GM10266 (cell line): ENCODE measurements around the gene PRDX5.

Experiments
- DNase-seq: peaks from one replicate; pipeline ENCODE4 v3.0.0; 2012; ENCODE audit errors: extremely low spot score
- TF ChIP-seq, protein P1 (sequence below): IDR thresholded peaks from 2 replicates; pipeline ENCODE4 v1.5.1; 2012; ENCODE audit warnings: mild to moderate bottlenecking, low read depth; ENCODE audit not compliant: control insufficient read depth, insufficient read depth; ENCODE audit errors: missing control alignments

PRDX5 gene

DNA sequence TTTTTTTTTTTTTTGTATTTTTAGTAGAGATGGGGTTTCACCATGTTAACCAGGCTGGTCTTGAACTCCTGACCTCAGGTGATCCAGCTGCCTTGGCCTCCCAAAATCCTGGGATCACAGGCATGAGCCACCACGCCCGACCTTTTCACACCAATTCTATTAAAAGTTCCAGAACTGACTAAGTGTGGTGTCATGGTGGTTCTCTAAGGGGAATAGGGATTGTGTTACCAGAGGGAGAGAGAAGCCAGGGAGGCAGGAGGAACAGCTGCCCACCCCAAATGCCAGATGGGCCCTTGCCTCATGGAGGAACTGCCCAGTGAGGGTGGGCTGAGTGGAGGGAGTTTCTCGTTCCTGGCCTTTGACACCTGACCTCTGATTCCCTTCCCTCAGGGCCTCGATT, 47.0 kb downstream of the PRDX5 start:
- TF ChIP-seq, protein P1, sequence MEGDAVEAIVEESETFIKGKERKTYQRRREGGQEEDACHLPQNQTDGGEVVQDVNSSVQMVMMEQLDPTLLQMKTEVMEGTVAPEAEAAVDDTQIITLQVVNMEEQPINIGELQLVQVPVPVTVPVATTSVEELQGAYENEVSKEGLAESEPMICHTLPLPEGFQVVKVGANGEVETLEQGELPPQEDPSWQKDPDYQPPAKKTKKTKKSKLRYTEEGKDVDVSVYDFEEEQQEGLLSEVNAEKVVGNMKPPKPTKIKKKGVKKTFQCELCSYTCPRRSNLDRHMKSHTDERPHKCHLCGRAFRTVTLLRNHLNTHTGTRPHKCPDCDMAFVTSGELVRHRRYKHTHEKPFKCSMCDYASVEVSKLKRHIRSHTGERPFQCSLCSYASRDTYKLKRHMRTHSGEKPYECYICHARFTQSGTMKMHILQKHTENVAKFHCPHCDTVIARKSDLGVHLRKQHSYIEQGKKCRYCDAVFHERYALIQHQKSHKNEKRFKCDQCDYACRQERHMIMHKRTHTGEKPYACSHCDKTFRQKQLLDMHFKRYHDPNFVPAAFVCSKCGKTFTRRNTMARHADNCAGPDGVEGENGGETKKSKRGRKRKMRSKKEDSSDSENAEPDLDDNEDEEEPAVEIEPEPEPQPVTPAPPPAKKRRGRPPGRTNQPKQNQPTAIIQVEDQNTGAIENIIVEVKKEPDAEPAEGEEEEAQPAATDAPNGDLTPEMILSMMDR: no peak
- no peak for DNase-seq

DNA sequence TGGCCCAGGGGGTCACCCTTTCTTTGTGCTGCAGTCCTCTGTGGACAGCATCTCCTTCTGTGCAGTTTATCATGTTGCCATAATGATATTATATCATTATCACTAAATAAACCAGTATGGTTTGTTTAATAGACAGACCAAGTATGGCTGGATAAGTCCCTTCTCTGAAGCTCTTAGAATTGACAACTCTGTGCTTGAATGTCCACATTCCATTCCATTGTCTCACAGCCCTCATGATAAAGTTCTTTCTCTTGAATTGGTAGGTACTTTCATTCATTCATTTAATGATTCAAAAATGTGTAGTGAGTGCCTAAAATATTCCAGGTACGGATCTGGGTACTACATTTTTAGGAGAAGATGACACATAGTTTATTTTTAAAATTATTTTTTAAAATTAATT, 48.8 kb downstream of the PRDX5 start:
- TF ChIP-seq, protein P1: no peak

DNA sequence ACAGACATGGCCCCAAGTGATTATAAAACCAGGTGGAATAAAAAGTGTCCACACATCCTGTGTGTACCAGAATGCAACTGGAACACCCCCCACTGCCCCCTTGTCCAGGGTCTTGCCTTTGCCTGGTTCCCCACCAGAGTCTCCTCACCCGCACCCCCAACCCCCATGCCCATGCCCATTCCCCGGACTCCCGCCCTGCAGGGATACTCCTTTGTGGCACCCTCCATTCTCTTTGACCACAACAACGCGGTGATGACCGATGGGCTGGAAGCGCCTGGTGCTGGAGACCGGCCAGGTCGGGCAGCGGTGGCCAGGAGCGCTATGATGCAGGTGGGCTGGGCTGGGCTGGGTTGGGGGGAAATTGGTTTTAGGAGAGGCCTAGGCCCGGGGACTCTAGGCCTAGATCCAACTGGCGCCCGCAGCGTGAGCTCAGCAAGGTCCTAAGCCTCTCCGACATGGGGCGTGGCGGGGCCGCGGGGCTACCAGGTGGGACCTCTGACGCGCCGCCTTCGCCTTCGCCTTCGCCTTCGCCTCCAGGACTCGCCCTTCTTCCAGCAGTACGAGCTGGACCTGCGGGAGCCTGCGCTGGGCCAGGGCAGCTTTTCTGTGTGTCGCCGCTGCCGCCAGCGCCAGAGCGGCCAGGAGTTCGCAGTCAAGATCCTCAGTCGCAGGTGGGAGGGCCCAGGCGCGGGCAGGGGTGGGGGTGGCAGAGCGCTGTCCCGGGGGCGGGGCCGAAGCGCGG, 50.2 kb downstream of the PRDX5 start:
- DNase-seq: no peak
- TF ChIP-seq, protein P1: no peak

More for the DNA sequence above, 48.8 kb downstream of the PRDX5 start:
- no peak for DNase-seq

DNA sequence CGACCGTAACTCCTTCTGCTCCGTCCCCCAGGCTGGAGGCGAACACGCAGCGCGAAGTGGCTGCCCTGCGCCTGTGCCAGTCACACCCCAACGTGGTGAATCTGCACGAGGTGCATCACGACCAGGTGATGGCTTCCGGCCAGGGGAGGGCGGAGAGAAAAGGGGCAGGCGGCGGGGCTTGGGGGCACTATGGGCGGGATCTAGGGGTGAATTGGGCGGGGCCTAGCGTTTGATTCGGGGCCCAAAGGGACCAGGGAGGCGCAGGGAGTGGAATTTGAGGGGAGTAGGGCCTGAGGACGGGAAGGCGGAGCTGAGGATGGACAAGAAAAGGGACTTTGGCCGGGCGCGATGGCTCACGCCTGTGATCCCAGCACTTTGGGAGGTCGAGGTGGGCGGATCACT, 50.8 kb downstream of the PRDX5 start:
- no peak for DNase-seq
- TF ChIP-seq, protein P1: no peak

DNA sequence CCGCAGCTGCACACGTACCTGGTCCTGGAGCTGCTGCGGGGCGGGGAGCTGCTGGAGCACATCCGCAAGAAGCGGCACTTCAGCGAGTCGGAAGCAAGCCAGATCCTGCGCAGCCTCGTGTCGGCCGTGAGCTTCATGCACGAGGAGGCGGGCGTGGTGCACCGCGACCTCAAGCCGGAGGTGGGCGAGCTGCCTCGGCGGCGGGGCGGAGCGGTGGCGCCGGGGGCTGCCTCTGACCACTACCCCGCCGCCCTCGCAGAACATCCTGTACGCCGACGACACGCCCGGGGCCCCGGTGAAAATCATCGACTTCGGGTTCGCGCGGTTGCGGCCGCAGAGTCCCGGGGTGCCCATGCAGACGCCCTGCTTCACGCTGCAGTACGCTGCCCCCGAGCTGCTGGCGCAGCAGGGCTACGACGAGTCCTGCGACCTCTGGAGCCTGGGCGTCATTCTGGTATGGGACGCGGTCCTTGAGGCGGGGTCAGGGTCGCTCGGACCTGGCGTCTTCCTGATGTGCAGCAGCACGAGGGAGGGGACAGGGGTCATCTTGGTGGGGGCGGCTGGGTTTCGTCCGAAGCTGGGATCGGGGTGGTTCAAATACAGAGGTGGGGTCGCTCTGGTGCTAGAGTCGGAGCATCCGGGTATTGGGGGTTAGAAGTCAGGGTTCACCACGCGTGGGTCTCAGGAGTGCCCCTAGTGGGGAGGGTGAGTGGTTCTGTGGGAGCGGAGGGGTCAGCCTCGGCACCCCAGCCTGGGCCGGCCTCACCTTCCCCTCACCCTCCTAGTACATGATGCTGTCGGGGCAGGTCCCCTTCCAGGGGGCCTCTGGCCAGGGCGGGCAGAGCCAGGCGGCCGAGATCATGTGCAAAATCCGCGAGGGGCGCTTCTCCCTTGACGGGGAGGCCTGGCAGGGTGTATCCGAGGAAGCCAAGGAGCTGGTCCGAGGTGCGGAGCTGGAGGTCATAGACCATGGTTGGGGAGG, 51.8 kb downstream of the PRDX5 start:
- TF ChIP-seq, protein P1: no peak
- no peak for DNase-seq

DNA sequence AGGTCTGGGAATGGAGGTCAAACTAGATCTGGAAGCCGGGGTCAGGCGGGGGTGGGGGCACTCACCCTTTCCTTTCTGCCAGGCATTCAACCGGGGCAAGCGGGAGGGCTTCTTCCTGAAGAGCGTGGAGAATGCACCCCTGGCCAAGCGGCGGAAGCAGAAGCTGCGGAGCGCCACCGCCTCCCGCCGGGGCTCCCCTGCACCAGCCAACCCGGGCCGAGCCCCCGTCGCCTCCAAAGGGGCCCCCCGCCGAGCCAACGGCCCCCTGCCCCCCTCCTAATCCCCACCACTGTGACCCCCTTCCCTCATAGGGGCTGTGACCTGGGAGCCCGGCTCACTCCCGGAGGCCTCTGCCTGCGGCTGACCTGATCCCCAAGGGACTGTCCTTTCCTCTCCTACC, 53.3 kb downstream of the PRDX5 start:
- TF ChIP-seq, protein P1: no peak
- DNase-seq: no peak
